ENCODE data around the gene PCMT1.

- TF ChIP-seq CTCF (IDR thresholded peaks at IDR 0.05) (peak; percentile 47 to 79 (median 60)), POLR2A (IDR thresholded peaks at IDR 0.05) (peak; percentile 17)
These were observed 3.2 kb upstream of the PCMT1 start, which contains the start of gene NUP43 for GRCh38 chr6:149746147-149746946.

Data from ovary (tissue), 3 donors.